GM12801 (cell line): ENCODE data around the gene SCAP.

Experiments used
- TF ChIP-seq, protein P1 (sequence below): IDR thresholded peaks from one replicate; pipeline ENCODE4 v1.5.1; 2011; ENCODE audit warnings: control low read depth; ENCODE audit not compliant: insufficient read length; ENCODE audit errors: extremely low read depth

Gene SCAP

DNA sequence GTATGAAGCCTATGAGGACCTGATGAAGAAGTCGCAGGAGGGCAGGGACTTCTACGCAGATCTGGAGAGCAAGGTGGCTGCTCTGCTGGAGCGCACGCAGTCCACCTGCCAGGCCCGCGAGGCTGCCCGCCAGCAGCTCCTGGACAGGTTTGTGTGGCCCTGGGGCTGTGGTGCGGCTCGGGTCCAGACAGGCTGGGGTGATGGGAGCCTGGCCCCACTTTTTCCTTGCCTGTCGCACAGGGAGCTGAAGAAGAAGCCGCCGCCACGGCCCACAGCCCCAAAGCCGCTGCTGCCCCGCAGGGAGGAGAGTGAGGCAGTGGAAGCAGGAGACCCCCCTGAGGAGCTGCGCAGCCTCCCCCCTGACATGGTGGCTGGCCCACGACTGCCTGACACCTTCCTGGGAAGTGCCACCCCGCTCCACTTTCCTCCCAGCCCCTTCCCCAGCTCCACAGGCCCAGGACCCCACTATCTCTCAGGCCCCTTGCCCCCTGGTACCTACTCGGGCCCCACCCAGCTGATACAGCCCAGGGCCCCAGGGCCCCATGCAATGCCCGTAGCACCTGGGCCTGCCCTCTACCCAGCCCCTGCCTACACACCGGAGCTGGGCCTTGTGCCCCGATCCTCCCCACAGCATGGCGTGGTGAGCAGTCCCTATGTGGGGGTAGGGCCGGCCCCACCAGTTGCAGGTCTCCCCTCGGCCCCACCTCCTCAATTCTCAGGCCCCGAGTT lies 65.9 kb downstream of the SCAP start:
- TF ChIP-seq, protein P1, sequence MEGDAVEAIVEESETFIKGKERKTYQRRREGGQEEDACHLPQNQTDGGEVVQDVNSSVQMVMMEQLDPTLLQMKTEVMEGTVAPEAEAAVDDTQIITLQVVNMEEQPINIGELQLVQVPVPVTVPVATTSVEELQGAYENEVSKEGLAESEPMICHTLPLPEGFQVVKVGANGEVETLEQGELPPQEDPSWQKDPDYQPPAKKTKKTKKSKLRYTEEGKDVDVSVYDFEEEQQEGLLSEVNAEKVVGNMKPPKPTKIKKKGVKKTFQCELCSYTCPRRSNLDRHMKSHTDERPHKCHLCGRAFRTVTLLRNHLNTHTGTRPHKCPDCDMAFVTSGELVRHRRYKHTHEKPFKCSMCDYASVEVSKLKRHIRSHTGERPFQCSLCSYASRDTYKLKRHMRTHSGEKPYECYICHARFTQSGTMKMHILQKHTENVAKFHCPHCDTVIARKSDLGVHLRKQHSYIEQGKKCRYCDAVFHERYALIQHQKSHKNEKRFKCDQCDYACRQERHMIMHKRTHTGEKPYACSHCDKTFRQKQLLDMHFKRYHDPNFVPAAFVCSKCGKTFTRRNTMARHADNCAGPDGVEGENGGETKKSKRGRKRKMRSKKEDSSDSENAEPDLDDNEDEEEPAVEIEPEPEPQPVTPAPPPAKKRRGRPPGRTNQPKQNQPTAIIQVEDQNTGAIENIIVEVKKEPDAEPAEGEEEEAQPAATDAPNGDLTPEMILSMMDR = no peak

DNA sequence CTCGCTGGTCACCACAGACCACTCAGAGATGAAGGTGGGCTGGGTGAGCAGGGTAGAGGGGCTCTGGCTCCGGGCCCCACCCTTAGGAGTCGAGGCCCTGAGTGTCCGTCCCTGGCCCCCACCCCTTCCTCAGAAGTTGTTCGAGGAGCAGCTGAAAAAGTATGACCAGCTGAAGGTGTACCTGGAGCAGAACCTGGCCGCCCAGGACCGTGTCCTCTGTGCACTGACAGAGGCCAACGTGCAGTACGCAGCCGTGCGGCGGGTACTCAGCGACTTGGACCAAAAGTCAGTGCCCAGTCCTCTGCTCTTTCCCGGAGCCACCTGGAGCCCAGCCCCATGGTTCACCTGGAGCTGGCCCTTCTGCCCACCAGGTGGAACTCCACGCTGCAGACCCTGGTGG lies 66.5 kb downstream of the SCAP start:
- TF ChIP-seq, protein P1 = no peak

DNA sequence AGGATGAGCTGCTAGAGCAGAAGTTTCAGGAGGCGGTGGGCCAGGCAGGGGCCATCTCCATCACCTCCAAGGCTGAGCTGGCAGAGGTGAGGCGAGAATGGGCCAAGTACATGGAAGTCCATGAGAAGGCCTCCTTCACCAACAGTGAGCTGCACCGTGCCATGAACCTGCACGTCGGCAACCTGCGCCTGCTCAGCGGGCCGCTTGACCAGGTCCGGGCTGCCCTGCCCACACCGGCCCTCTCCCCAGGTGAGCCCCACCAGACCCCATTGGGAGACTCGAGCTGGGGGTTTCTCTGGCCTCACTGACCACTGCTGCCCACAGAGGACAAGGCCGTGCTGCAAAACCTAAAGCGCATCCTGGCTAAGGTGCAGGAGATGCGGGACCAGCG lies 66.9 kb downstream of the SCAP start:
- TF ChIP-seq, protein P1 = no peak

DNA sequence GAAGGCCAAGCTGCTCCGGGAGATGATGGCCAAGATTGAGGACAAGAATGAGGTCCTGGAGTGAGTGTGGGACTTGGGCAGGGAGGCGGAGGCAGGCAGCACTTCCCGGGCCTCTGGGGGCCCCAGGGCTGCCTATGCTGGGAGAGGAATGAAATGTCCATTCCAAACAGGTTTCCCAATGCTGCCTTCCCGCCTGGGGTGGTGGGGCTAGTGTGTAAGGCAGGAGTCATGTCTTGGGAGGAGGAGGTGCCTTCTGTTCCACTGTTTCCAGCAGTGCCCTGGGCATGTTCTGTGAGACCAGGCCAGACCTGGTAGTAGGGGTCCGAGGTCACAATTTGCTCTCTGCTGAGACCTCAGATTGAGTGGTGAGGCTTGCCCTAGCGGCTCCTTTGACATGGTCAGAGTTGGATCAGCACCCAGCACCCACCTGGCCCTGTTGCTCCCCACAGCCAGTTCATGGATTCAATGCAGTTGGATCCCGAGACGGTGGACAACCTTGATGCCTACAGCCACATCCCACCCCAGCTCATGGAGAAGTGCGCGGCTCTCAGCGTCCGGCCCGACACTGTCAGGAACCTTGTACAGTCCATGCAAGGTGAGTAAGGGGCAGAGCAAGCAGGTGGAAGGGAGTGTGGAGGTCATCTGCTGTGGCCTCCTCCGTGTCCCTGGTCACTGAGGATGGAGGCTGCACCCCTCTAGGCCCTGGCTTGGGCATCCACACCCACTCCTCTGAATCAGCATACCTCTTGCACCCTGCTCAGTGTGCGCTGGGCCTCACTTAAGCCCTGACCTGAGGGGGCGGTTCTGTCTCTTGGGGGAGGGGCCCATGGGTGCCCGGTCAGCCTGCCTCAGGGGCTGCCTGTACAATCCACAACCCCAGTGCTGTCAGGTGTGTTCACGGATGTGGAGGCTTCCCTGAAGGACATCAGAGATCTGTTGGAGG lies 67.6 kb downstream of the SCAP start:
- TF ChIP-seq, protein P1 = no peak

DNA sequence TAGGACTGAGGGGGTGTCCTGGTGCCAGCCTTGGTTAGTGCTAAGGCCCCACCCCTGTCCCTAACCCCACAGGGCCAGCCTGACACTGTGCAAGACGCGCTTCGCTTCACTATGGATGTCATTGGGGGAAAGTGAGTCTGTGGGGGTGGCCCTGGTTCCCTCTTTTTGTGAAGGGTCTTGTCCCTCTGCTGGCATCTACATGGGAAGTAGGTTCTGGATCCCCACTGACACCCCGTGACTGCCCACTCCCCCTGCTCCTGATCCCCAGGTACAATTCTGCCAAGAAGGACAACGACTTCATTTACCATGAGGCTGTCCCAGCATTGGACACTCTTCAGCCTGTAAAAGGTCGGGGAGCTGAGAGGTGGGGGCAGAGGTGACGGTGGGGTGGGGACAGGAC lies 68.5 kb downstream of the SCAP start:
- TF ChIP-seq, protein P1 = no peak

DNA sequence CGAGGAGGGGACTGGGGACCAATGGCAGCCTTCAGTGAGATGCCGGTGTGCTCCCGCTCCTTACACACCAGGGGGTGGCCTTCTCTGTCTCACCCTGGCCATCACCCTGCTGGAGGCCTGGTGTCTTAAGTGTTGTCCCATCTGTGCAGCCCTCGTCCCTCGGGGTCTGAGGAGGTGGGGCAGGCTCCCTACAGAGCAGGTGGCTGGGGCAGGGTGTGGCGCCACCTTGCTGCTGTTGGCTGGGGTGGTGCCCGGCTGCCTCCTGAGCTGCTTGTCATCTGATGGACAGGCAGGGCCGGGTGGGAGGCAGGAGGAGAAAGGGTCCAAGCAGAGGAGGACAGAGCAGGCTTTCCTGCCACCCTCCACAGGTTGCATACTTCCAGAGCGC lies 69.0 kb downstream of the SCAP start:
- TF ChIP-seq, protein P1 = no peak
